Epithelial cell of proximal tubule (primary cell): ENCODE measurements around the gene ARG1. TPM values are rescaled to one million over a fixed set of nuclear protein-coding genes. Genes with fewer than 3 reads are reported as not detected.

Source experiments
- DNase-seq: peaks from one replicate; pipeline ENCODE4 v3.0.0-alpha.2; 2011; ENCODE audit warnings: low read depth
- H3K4me3 ChIP-seq: 2 replicates; pipeline ENCODE4 v1.5.1; 2011; ENCODE audit warnings: low read depth, mild to moderate bottlenecking, low read length
- total RNA-seq: library from RNA; depleted of rRNA; stranded (reverse); fragments of >200 nt; gene quantifications from 2 replicates; pipeline ENCODE4 v1.2.3, GENCODE V29; 2015
- TF ChIP-seq, protein P1 (sequence below): conservative IDR thresholded peaks from 2 replicates; pipeline ENCODE4 v1.5.1; 2012; ENCODE audit warnings: low read depth, mild to moderate bottlenecking, low read length

ARG1 gene
- total RNA-seq, 1 donor from 2014 or later, result not detected

DNA sequence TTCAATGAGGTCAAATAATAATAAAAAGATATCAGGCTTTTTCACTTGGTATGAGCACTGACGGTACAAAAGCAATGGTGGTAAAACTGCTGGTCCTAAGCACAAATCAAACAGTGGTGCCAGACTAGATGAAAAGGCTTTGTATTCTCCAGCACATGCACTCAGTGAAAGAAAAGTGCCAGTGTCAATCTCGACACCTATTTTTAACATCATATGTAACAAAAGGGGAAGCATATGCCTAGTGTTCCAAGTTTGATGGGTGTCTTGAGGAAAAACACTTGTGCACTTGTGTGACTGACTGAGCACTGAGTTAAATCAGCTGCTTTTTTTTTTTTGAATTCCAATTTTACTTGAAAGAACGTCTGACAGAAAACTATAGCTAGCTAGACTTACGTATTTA lies 27.7 kb downstream of the ARG1 start:
- DNase-seq, result no peak
- TF ChIP-seq, protein P1, sequence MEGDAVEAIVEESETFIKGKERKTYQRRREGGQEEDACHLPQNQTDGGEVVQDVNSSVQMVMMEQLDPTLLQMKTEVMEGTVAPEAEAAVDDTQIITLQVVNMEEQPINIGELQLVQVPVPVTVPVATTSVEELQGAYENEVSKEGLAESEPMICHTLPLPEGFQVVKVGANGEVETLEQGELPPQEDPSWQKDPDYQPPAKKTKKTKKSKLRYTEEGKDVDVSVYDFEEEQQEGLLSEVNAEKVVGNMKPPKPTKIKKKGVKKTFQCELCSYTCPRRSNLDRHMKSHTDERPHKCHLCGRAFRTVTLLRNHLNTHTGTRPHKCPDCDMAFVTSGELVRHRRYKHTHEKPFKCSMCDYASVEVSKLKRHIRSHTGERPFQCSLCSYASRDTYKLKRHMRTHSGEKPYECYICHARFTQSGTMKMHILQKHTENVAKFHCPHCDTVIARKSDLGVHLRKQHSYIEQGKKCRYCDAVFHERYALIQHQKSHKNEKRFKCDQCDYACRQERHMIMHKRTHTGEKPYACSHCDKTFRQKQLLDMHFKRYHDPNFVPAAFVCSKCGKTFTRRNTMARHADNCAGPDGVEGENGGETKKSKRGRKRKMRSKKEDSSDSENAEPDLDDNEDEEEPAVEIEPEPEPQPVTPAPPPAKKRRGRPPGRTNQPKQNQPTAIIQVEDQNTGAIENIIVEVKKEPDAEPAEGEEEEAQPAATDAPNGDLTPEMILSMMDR, result no peak
- H3K4me3 ChIP-seq, result no peak overlapping the region

DNA sequence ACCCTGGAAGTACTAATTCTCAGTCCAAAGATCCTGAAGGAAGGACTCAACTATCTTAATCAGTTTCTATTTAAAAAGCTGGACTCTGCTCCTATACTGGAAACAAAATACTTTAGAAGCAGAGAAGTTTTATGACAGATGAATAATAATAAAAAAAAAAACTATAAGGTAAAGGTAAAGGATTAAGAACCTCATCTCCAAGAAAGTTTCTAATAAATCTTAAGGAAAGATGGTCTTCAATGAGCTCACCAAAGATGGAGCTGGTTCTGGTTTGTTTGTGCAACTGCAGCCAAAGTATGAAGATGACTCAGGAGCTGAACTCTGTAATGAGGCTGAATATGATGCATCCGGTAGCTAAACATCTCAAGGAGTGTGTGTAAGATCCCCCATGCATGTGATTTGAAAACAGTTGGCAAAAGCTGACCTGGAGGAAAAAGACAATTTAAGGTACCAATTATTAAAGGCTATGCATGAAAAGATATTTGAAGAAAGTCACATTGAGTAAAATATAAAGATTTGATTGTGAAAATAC lies 29.8 kb downstream of the ARG1 start:
- no peak overlapping the region for H3K4me3 ChIP-seq
- TF ChIP-seq, protein P1, result no peak
- peak; percentile 32 for DNase-seq

- DNase-seq, result no peak
- no peak overlapping the region for H3K4me3 ChIP-seq
- TF ChIP-seq, protein P1, result no peak
Observed at GRCh38 chr6:131613296-131613925, 40.4 kb downstream of the ARG1 start.

DNA sequence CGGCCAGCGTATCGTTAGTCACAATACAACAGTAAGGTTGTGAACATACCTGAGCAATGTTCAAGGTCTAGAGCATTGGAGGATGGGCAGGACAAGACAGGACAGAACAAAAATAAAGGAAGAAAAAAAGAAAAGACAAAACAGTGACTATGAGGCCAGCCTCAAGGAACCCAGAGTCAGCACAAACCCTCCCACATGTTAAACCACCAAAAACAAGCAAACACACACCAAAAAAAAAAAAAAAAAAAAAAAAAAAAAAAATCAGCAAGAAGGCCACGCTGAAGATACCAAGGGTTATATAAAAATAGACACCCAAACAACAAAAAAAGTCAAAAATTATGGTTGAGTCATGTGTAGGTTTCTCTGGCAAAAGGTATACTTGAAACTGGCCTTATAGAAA lies 42.2 kb downstream of the ARG1 start:
- no peak overlapping the region for H3K4me3 ChIP-seq
- TF ChIP-seq, protein P1, result no peak
- no peak for DNase-seq

- DNase-seq, result peak; percentile 52
- peak within 1 kb of the TSS; percentile 77 for H3K4me3 ChIP-seq
- TF ChIP-seq, protein P1, result peak; percentile 97
Observed at GRCh38 chr6:131627724-131628682, 55.0 kb downstream of the ARG1 start, which contains the start of gene MED23. Gene MED23 (minus strand): TSS chr6:131628242. CDS start chr6:131628049, 193 bp downstream.

- DNase-seq, result no peak
- TF ChIP-seq, protein P1, result no peak
- H3K4me3 ChIP-seq, result no peak overlapping the region
Observed at GRCh38 chr6:131628726-131629125, 55.7 kb downstream of the ARG1 start.
